MM.1S (cell line): ENCODE data around the gene TIGIT.

ENCODE experiments used
- DNase-seq: peaks from one replicate; pipeline ENCODE4 v3.0.0-alpha.2; 2015
- H2AFZ ChIP-seq: fragments of 300-600 bp; sonication (generic); 2 replicates; pipeline ENCODE4 v1.6.0; 2016; ENCODE audit warnings: antibody characterized with exemption, low read length
- H3F3A ChIP-seq: fragments of 300-600 bp; sonication (generic); 2 replicates; pipeline ENCODE4 v1.6.1; 2016; ENCODE audit warnings: mild to moderate bottlenecking, antibody characterized with exemption, low read length, moderate library complexity, mixed read lengths; ENCODE audit not compliant: insufficient read depth
- H3K27ac ChIP-seq: fragments of 300-600 bp; sonication (generic); 2 replicates; pipeline ENCODE4 v1.5.1; 2016; ENCODE audit warnings: mild to moderate bottlenecking, low read length
- H3K27me3 ChIP-seq: fragments of 300-600 bp; sonication (generic); replicated peaks from 2 replicates; pipeline ENCODE4 v1.6.0; 2016; ENCODE audit warnings: low read length; ENCODE audit not compliant: insufficient read depth
- H3K36me3 ChIP-seq: fragments of 300-600 bp; sonication (generic); replicated peaks from 2 replicates; pipeline ENCODE4 v1.6.1; 2016; ENCODE audit warnings: mild to moderate bottlenecking, low read length, mixed read lengths; ENCODE audit not compliant: insufficient read depth
- H3K4me1 ChIP-seq: fragments of 300-600 bp; sonication (generic); 2 replicates; pipeline ENCODE4 v1.6.1; 2016; ENCODE audit warnings: low read length, mixed read lengths
- H3K4me2 ChIP-seq: fragments of 300-600 bp; sonication (generic); 2 replicates; pipeline ENCODE4 v1.6.0; 2016; ENCODE audit warnings: low read depth, low read length
- H3K4me3 ChIP-seq: fragments of 300-600 bp; sonication (generic); 2 replicates; pipeline ENCODE4 v1.5.1; 2016; ENCODE audit warnings: low read length, mixed read lengths
- H3K79me2 ChIP-seq: fragments of 300-600 bp; sonication (generic); 2 replicates; pipeline ENCODE4 v1.6.1; 2016; ENCODE audit warnings: mixed run types, low read length, mixed read lengths
- H3K9ac ChIP-seq: fragments of 300-600 bp; sonication (generic); 2 replicates; pipeline ENCODE4 v1.6.1; 2016; ENCODE audit warnings: low read length, mixed read lengths
- H3K9me2 ChIP-seq: fragments of 300-600 bp; sonication (generic); replicated peaks from 2 replicates; pipeline ENCODE4 v1.6.1; 2016; ENCODE audit warnings: mild to moderate bottlenecking, low read length, mixed read lengths; ENCODE audit not compliant: insufficient read depth
- H3K9me3 ChIP-seq: fragments of 300-600 bp; sonication (generic); replicated peaks from 2 replicates; pipeline ENCODE4 v1.6.1; 2016; ENCODE audit warnings: mild to moderate bottlenecking, low read length, mixed read lengths; ENCODE audit not compliant: insufficient read depth
- H4K20me1 ChIP-seq: fragments of 300-600 bp; sonication (generic); 2 replicates; pipeline ENCODE4 v1.6.1; 2016; ENCODE audit warnings: mild to moderate bottlenecking, low read length, moderate library complexity, mixed read lengths; ENCODE audit not compliant: insufficient read depth
- CTCF ChIP-seq: fragments of 300-600 bp; sonication (generic); IDR thresholded peaks from 2 replicates; pipeline ENCODE4 v1.5.1; 2016; ENCODE audit warnings: antibody characterized with exemption, low read length, mixed read lengths
- EZH2 ChIP-seq: fragments of 300-600 bp; sonication (generic); optimal IDR thresholded peaks from 2 replicates; pipeline ENCODE3; 2017; ENCODE audit warnings: low read depth, mild to moderate bottlenecking, antibody characterized with exemption, low read length, mixed read lengths
- EZH2phosphoT487 ChIP-seq: fragments of 300-600 bp; sonication (generic); IDR thresholded peaks from 2 replicates; pipeline ENCODE4 v1.6.1; 2018; ENCODE audit warnings: antibody characterized with exemption, low read length

TIGIT gene

GRCh38 chr3:114259566-114259965, 34.3 kb upstream of the TIGIT start:
- Histone ChIP-seq H3K9me2 (no peaks in the 10 kb centered on the region), H3K36me3 (no peaks in the 10 kb centered on the region), H3K9ac (no peak overlapping the region), H2AFZ (no peak overlapping the region), H3K4me3 (no peak overlapping the region), H3K79me2 (no peaks in the 10 kb centered on the region), H3K4me2 (no peak overlapping the region), H4K20me1 (no peaks in the 10 kb centered on the region), H3K4me1 (no peaks in the 10 kb centered on the region), H3F3A (no peaks in the 10 kb centered on the region), H3K27ac (no peak overlapping the region), H3K9me3 (no peaks in the 10 kb centered on the region), H3K27me3 (no peaks in the 10 kb centered on the region)
- no peak for DNase-seq
- TF ChIP-seq EZH2 (no peak), EZH2phosphoT487 (no peak), CTCF (no peak)

- no peaks in the 10 kb centered on the region for H3K27me3 ChIP-seq
- no peak overlapping the region for H3K4me2 ChIP-seq
- no peaks in the 10 kb centered on the region for H3K4me1 ChIP-seq
- no peaks in the 10 kb centered on the region for H4K20me1 ChIP-seq
- H3K4me3 ChIP-seq, result no peak overlapping the region
- H3F3A ChIP-seq, result no peaks in the 10 kb centered on the region
- no peak overlapping the region for H3K27ac ChIP-seq
- no peaks in the 10 kb centered on the region for H3K9me3 ChIP-seq
- H2AFZ ChIP-seq, result no peak overlapping the region
- no peaks in the 10 kb centered on the region for H3K36me3 ChIP-seq
- no peak overlapping the region for H3K9ac ChIP-seq
- no peaks in the 10 kb centered on the region for H3K79me2 ChIP-seq
- H3K9me2 ChIP-seq, result no peaks in the 10 kb centered on the region
- DNase-seq, result no peak
- no peak for TF ChIP-seq EZH2
- no peak for TF ChIP-seq EZH2phosphoT487
- no peak for TF ChIP-seq CTCF
Observed at GRCh38 chr3:114260152-114260551, 33.7 kb upstream of the TIGIT start.

GRCh38 chr3:114270019-114270418, 23.8 kb upstream of the TIGIT start:
- Histone ChIP-seq H3K27ac (no peak overlapping the region), H3K27me3 (no peaks in the 10 kb centered on the region), H4K20me1 (no peaks in the 10 kb centered on the region), H3K9me3 (no peaks in the 10 kb centered on the region), H3K9me2 (no peaks in the 10 kb centered on the region), H3K9ac (no peak overlapping the region), H3K4me2 (no peak overlapping the region), H3F3A (no peaks in the 10 kb centered on the region), H2AFZ (no peak overlapping the region), H3K36me3 (no peaks in the 10 kb centered on the region), H3K79me2 (no peaks in the 10 kb centered on the region), H3K4me3 (no peak overlapping the region), H3K4me1 (no peaks in the 10 kb centered on the region)
- DNase-seq, result no peak
- no peak for TF ChIP-seq EZH2phosphoT487
- TF ChIP-seq EZH2, result no peak
- TF ChIP-seq CTCF, result no peak
